HTERT RPE-1 (cell line): ENCODE data around the gene CFAP53.
"Not testable (repeated sequence)": the region's sequence is repeated elsewhere in the genome, so short reads cannot be mapped to it uniquely, and the experiment has no call there.

ENCODE experiments used
- in situ Hi-C: fragments of 300-500 bp; cut with MboI; formaldehyde crosslinking; loops from 4 replicates; pipeline ENCODE4 v1.14.3; 2020; ENCODE audit warnings: low sequenced_read_pairs

CFAP53 gene

GRCh38 chr18:50288348-50289107 is 22.2 kb upstream of the CFAP53 start:
- in situ Hi-C loops: not testable (repeated sequence)

GRCh38 chr18:50287441-50288347 is 21.4 kb upstream of the CFAP53 start, which contains the start of gene CXXC1:
TSS of gene CXXC1 (minus strand) at chr18:50287692. CDS start at chr18:50287589, 103 bp downstream.
- in situ Hi-C loops: no loop called here

- in situ Hi-C loops: no loop called here
Measured at GRCh38 chr18:50287028-50287440, 20.7 kb upstream of the CFAP53 start.

GRCh38 chr18:50286391-50287027 is 20.2 kb upstream of the CFAP53 start:
- in situ Hi-C loops: no loop called here

- in situ Hi-C loops: no loop called here
Measured at GRCh38 chr18:50285631-50286321, 19.5 kb upstream of the CFAP53 start.

- in situ Hi-C loops: no loop called here
Measured at GRCh38 chr18:50285071-50285470, 18.8 kb upstream of the CFAP53 start.

- in situ Hi-C loops: no loop called here
Measured at GRCh38 chr18:50284255-50284885, 18.1 kb upstream of the CFAP53 start.

- in situ Hi-C loops: no loop called here
Measured at GRCh38 chr18:50283469-50284209, 17.3 kb upstream of the CFAP53 start.

- in situ Hi-C loops: no loop called here
Measured at GRCh38 chr18:50282521-50283335, 16.4 kb upstream of the CFAP53 start.

GRCh38 chr18:50281972-50282520 is 15.8 kb upstream of the CFAP53 start:
- in situ Hi-C loops: no loop called here

- in situ Hi-C loops: no loop called here
Measured at GRCh38 chr18:50281295-50281971, 15.1 kb upstream of the CFAP53 start, which contains the start of gene MBD1. TSS of gene MBD1 (minus strand) at chr18:50281523. CDS start at chr18:50279992, 1,531 bp downstream.

- in situ Hi-C loops: no loop called here
Measured at GRCh38 chr18:50280707-50281294, 14.5 kb upstream of the CFAP53 start.

GRCh38 chr18:50279752-50280151 is 13.5 kb upstream of the CFAP53 start:
- in situ Hi-C loops: no loop called here

GRCh38 chr18:50277942-50278341 is 11.6 kb upstream of the CFAP53 start:
- in situ Hi-C loops: no loop called here

GRCh38 chr18:50276452-50276851 is 10.2 kb upstream of the CFAP53 start:
- in situ Hi-C loops: no loop called here

GRCh38 chr18:50275503-50276036 is 9.3 kb upstream of the CFAP53 start:
- in situ Hi-C loops: no loop called here

GRCh38 chr18:50274941-50275340 is 8.6 kb upstream of the CFAP53 start:
- in situ Hi-C loops: no loop called here
